CD8-positive, alpha-beta memory T cell (primary cell): ENCODE measurements around the gene HMOX1. TPM values are rescaled to one million over a fixed set of nuclear protein-coding genes. Genes with fewer than 3 reads are reported as not detected.

Source experiments
- CTCF ChIA-PET: fragments of 350-600 bp; sonication (Branson Sonifier 250); formaldehyde crosslinking; loops from one replicate; lab custom pipeline; 2021; ENCODE audit warnings: antibody characterized with exemption; lab: Charles Lee
- POLR2A ChIA-PET: fragments of 350-600 bp; sonication (Branson Sonifier 250); formaldehyde crosslinking; loops from one replicate; lab custom pipeline; 2021; ENCODE audit warnings: antibody characterized with exemption; lab: Charles Lee
- DNase-seq, 5 donors: peaks; one replicate each; pipeline versions ENCODE4 v3.0.0 to v3.0.0-alpha.2; 2020 to 2022; ENCODE audit warnings: mixed read lengths in 1 of 5
- H3K27ac ChIP-seq: one replicate; pipeline ENCODE4 v1.7.0; 2013; ENCODE audit warnings: low read depth, mild to moderate bottlenecking, low read length, moderate library complexity
- H3K27me3 ChIP-seq: 2 replicates; pipeline ENCODE4 v1.7.0; 2013; ENCODE audit warnings: low read length, mild to moderate bottlenecking; ENCODE audit not compliant: insufficient read depth, poor library complexity, severe bottlenecking
- H3K36me3 ChIP-seq: 2 replicates; pipeline ENCODE4 v1.7.0; 2013; ENCODE audit warnings: mild to moderate bottlenecking, low read length, moderate library complexity; ENCODE audit not compliant: insufficient read depth
- H3K4me1 ChIP-seq: 2 replicates; pipeline ENCODE4 v1.7.0; 2013; ENCODE audit warnings: mild to moderate bottlenecking, low read length, moderate library complexity; ENCODE audit not compliant: insufficient read depth
- H3K4me3 ChIP-seq: 2 replicates; pipeline ENCODE4 v1.7.0; 2013; ENCODE audit warnings: mild to moderate bottlenecking, low read length
- H3K9me3 ChIP-seq: 2 replicates; pipeline ENCODE4 v1.7.0; 2013; ENCODE audit warnings: mild to moderate bottlenecking, low read length
- H3K27ac Mint-ChIP-seq, 8 donors: one replicate each; pipeline ENCODE4 v1.8.0; 2020 to 2021; ENCODE audit warnings: mixed read lengths in 8 of 8, mild to moderate bottlenecking in 6 of 8, inconsistent platforms in 3 of 8, moderate library complexity in 3 of 8
- H3K27me3 Mint-ChIP-seq, 2 donors: one replicate each; pipeline ENCODE4 v1.8.0; 2020 to 2021; ENCODE audit warnings: mixed read lengths in 2 of 2, mild to moderate bottlenecking in 1 of 2, moderate library complexity in 1 of 2
- H3K36me3 Mint-ChIP-seq, 3 donors: one replicate each; pipeline ENCODE4 v1.8.0; 2020 to 2021; ENCODE audit warnings: mixed read lengths in 3 of 3, inconsistent platforms in 1 of 3, mild to moderate bottlenecking in 1 of 3
- H3K4me1 Mint-ChIP-seq, 3 donors: one replicate each; pipeline ENCODE4 v1.8.0; 2020 to 2021; ENCODE audit warnings: mixed read lengths in 3 of 3, inconsistent platforms in 1 of 3, mild to moderate bottlenecking in 1 of 3
- H3K4me3 Mint-ChIP-seq, 7 donors: one replicate each; pipeline ENCODE4 v1.8.0; 2020 to 2021; ENCODE audit warnings: mixed read lengths in 7 of 7, mild to moderate bottlenecking in 6 of 7, moderate library complexity in 4 of 7, inconsistent platforms in 2 of 7
- H3K9me3 Mint-ChIP-seq, 5 donors: one replicate each; pipeline ENCODE4 v1.8.0; 2020 to 2022; ENCODE audit warnings: mixed read lengths in 5 of 5, mild to moderate bottlenecking in 3 of 5, moderate library complexity in 2 of 5, inconsistent platforms in 1 of 5
- polyA plus RNA-seq: library from polyadenylated mRNA; unstranded; fragments of 300-500 nt; fragmentation: Illumina TruSeq; gene quantifications from one replicate; pipeline ENCODE4 v1.2.3, GENCODE V29; 2021
- total RNA-seq, 2 experiments: library from RNA; stranded (reverse); gene quantifications; one replicate each; pipeline ENCODE4 v1.2.3, GENCODE V29; 2021

Gene HMOX1
- total and polyA plus RNA-seq, 3 experiments from 2014 or later, result 0.25 to 5.6 (median 5.1) TPM

GRCh38 chr22:35341090-35341874 is 39.6 kb upstream of the HMOX1 start:
- POLR2A ChIA-PET, result no interaction called here
- H3K4me3 Mint-ChIP-seq, result no peak overlapping the region
- no peak overlapping the region for H3K27ac ChIP-seq

GRCh38 chr22:35342390-35342789 is 38.5 kb upstream of the HMOX1 start:
- H3K9me3 Mint-ChIP-seq, result no peaks in the 10 kb centered on the region
- H3K27ac ChIP-seq, result no peak overlapping the region

More at GRCh38 chr22:35341090-35341874, 39.6 kb upstream of the HMOX1 start:
- peak overlapping the region in 1 of 8 donors; percentile 55 for H3K27ac Mint-ChIP-seq
- H3K27me3 Mint-ChIP-seq, result peaks cover 0 to 2% of the 10 kb centered on the region in 2 donors
- no peak for DNase-seq
- no peaks in the 10 kb centered on the region for H3K36me3 ChIP-seq
- H3K4me1 ChIP-seq, result no peaks in the 10 kb centered on the region
- H3K9me3 ChIP-seq, result no peaks in the 10 kb centered on the region
- H3K9me3 Mint-ChIP-seq, result no peaks in the 10 kb centered on the region
- CTCF ChIA-PET, result no interaction called here
- peaks cover 0 to 63% (median 19%) of the 10 kb centered on the region in 3 donors for H3K36me3 Mint-ChIP-seq
- no peak overlapping the region for H3K4me3 ChIP-seq
- no peaks in the 10 kb centered on the region for H3K4me1 Mint-ChIP-seq
- H3K27me3 ChIP-seq, result no peaks in the 10 kb centered on the region

GRCh38 chr22:35343664-35344550 is 37.0 kb upstream of the HMOX1 start:
- no peaks in the 10 kb centered on the region for H3K27me3 ChIP-seq
- no peak overlapping the region for H3K4me3 ChIP-seq
- POLR2A ChIA-PET, result no interaction called here
- Mint-ChIP-seq H3K27me3 (peaks cover 0 to 2% of the 10 kb centered on the region in 2 donors), H3K4me3 (no peak overlapping the region), H3K36me3 (peaks cover 0 to 54% (median 12%) of the 10 kb centered on the region in 3 donors), H3K4me1 (no peaks in the 10 kb centered on the region), H3K9me3 (no peaks in the 10 kb centered on the region), H3K27ac (no peak overlapping the region)
- no peak overlapping the region for H3K27ac ChIP-seq
- H3K4me1 ChIP-seq, result no peaks in the 10 kb centered on the region
- H3K36me3 ChIP-seq, result no peaks in the 10 kb centered on the region
- CTCF ChIA-PET, result interaction anchor here (0.6 to 0.7 kb wide), 2 partner anchors 239 to 241 kb away, joined by 3 read pairs; no protein-coding TSS in a partner anchor
- DNase-seq, result no peak
- no peaks in the 10 kb centered on the region for H3K9me3 ChIP-seq

More at GRCh38 chr22:35342390-35342789, 38.5 kb upstream of the HMOX1 start:
- no peaks in the 10 kb centered on the region for H3K27me3 ChIP-seq
- Mint-ChIP-seq H3K27ac (no peak overlapping the region), H3K4me1 (no peaks in the 10 kb centered on the region), H3K27me3 (peaks cover 0 to 2% of the 10 kb centered on the region in 2 donors), H3K36me3 (peaks cover 0 to 61% (median 17%) of the 10 kb centered on the region in 3 donors), H3K4me3 (no peak overlapping the region)
- no peaks in the 10 kb centered on the region for H3K9me3 ChIP-seq
- no peaks in the 10 kb centered on the region for H3K4me1 ChIP-seq
- ChIA-PET POLR2A (no interaction called here), CTCF (no interaction called here)
- H3K36me3 ChIP-seq, result no peaks in the 10 kb centered on the region
- DNase-seq, result no peak
- no peak overlapping the region for H3K4me3 ChIP-seq

GRCh38 chr22:35344956-35345690 is 35.8 kb upstream of the HMOX1 start:
- Histone ChIP-seq H3K36me3 (no peaks in the 10 kb centered on the region), H3K4me3 (no peak overlapping the region), H3K27ac (no peak overlapping the region), H3K4me1 (no peaks in the 10 kb centered on the region), H3K9me3 (no peaks in the 10 kb centered on the region), H3K27me3 (no peaks in the 10 kb centered on the region)
- H3K4me1 Mint-ChIP-seq, result peaks cover 0 to under 1% (median 0%) of the 10 kb centered on the region in 3 donors
- no peak for DNase-seq
- H3K4me3 Mint-ChIP-seq, result no peak overlapping the region
- no peaks in the 10 kb centered on the region for H3K9me3 Mint-ChIP-seq
- CTCF ChIA-PET, result interaction anchor here (0.7 kb wide), 1 partner anchor 240 kb away, joined by 3 read pairs; no protein-coding TSS in a partner anchor
- H3K27me3 Mint-ChIP-seq, result peaks cover 0 to 1% of the 10 kb centered on the region in 2 donors
- H3K36me3 Mint-ChIP-seq, result peaks cover 0 to 47% (median 9%) of the 10 kb centered on the region in 3 donors
- H3K27ac Mint-ChIP-seq, result peak overlapping the region in 1 of 8 donors; percentile 59
- POLR2A ChIA-PET, result no interaction called here

GRCh38 chr22:35345808-35346505 is 34.9 kb upstream of the HMOX1 start:
- Mint-ChIP-seq H3K4me1 (peaks cover 3 to 9% (median 6%) of the 10 kb centered on the region in 3 donors), H3K9me3 (no peaks in the 10 kb centered on the region), H3K27ac (peak overlapping the region in 2 of 8 donors; percentile 33 to 71), H3K27me3 (peaks cover 0 to 2% of the 10 kb centered on the region in 2 donors), H3K36me3 (peaks cover 0 to 39% (median 2%) of the 10 kb centered on the region in 3 donors), H3K4me3 (no peak overlapping the region)
- H3K27me3 ChIP-seq, result no peaks in the 10 kb centered on the region
- no peak for DNase-seq
- CTCF ChIA-PET, result no interaction called here
- POLR2A ChIA-PET, result no interaction called here
- H3K36me3 ChIP-seq, result no peaks in the 10 kb centered on the region
- H3K4me3 ChIP-seq, result no peak overlapping the region
- H3K27ac ChIP-seq, result no peak overlapping the region
- H3K4me1 ChIP-seq, result peaks cover 1% of the 10 kb centered on the region
- H3K9me3 ChIP-seq, result no peaks in the 10 kb centered on the region

GRCh38 chr22:35346596-35347220 is 34.2 kb upstream of the HMOX1 start:
- peaks cover 0 to 35% (median 2%) of the 10 kb centered on the region in 3 donors for H3K36me3 Mint-ChIP-seq
- ChIA-PET CTCF (no interaction called here), POLR2A (no interaction called here)
- peak overlapping the region in 1 of 8 donors; percentile 71 for H3K27ac Mint-ChIP-seq
- no peaks in the 10 kb centered on the region for H3K9me3 Mint-ChIP-seq
- Histone ChIP-seq H3K9me3 (no peaks in the 10 kb centered on the region), H3K27me3 (no peaks in the 10 kb centered on the region), H3K27ac (no peak overlapping the region), H3K4me3 (no peak overlapping the region), H3K36me3 (no peaks in the 10 kb centered on the region), H3K4me1 (peaks cover 7% of the 10 kb centered on the region)
- H3K27me3 Mint-ChIP-seq, result peaks cover 5 to 6% of the 10 kb centered on the region in 2 donors
- H3K4me3 Mint-ChIP-seq, result no peak overlapping the region
- peaks cover 10 to 16% (median 14%) of the 10 kb centered on the region in 3 donors for H3K4me1 Mint-ChIP-seq
- no peak for DNase-seq

- no peaks in the 10 kb centered on the region for H3K27me3 ChIP-seq
- H3K36me3 ChIP-seq, result no peaks in the 10 kb centered on the region
- no peaks in the 10 kb centered on the region for H3K9me3 Mint-ChIP-seq
These were observed 33.4 kb upstream of the HMOX1 start for GRCh38 chr22:35347462-35347861.

More at GRCh38 chr22:35347462-35347861, 33.4 kb upstream of the HMOX1 start:
- Mint-ChIP-seq H3K36me3 (peaks cover 0 to 31% (median 2%) of the 10 kb centered on the region in 3 donors), H3K27ac (no peak overlapping the region), H3K4me3 (no peak overlapping the region), H3K27me3 (peaks cover 5 to 10% of the 10 kb centered on the region in 2 donors), H3K4me1 (peaks cover 14 to 23% (median 16%) of the 10 kb centered on the region in 3 donors)
- ChIA-PET CTCF (no interaction called here), POLR2A (no interaction called here)
- Histone ChIP-seq H3K9me3 (no peaks in the 10 kb centered on the region), H3K4me1 (peaks cover 11% of the 10 kb centered on the region), H3K4me3 (no peak overlapping the region), H3K27ac (no peak overlapping the region)
- DNase-seq, result no peak
